GM12878 (cell line): Measurements from ENCODE around the gene TBX5. TPM values are rescaled to one million over a fixed set of nuclear protein-coding genes. Genes with fewer than 3 reads are reported as not detected.

Experiments used
- ATAC-seq: fragments of 200-7000 bp; cut with Tn5 transposase; 3 replicates; pipeline ENCODE4 v1.9.1; 2020; ENCODE audit warnings: mild to moderate bottlenecking, moderate library complexity
- BruUV-seq: library from RNA; stranded (reverse); fragments of 400-500 nt; replicated peaks from 2 replicates; lab custom pipeline; 2021; lab: Mats Ljungman, UMichigan
- CTCF ChIA-PET: fragments of 300-600 bp; sonication (Branson Sonifier 250); formaldehyde crosslinking; extraction: SDS; loops from one replicate; lab custom pipeline; 2021; ENCODE audit warnings: inconsistent platforms; lab: Yijun Ruan, JAX
- POLR2A ChIA-PET: fragments of 350-600 bp; formaldehyde crosslinking; extraction: SDS; loops from one replicate; lab custom pipeline; 2021; ENCODE audit warnings: inconsistent platforms; lab: Charles Lee
- RAD21 ChIA-PET: fragments of 300-600 bp; sonication (Branson Sonifier 250); formaldehyde crosslinking; loops from one replicate; lab custom pipeline; 2023; ENCODE audit warnings: antibody characterized with exemption; ENCODE audit not compliant: unreplicated experiment; lab: Charles Lee
- SMC1A ChIA-PET: fragments of 300-600 bp; sonication (Branson Sonifier 250); formaldehyde crosslinking; loops from one replicate; lab custom pipeline; 2023; ENCODE audit not compliant: unreplicated experiment, uncharacterized antibody; lab: Charles Lee
- DNase-seq: peaks from one replicate; pipeline ENCODE4 v3.0.0-alpha.2; 2011; ENCODE audit warnings: low read depth, low spot score
- FAIRE-seq: peaks from 3 replicates; lab custom pipeline; 2011; peaks lifted over from hg19 to GRCh38; lab: Jason Lieb, UNC
- H2AFZ ChIP-seq: 2 replicates; pipeline ENCODE4 v1.6.0; 2011; ENCODE audit warnings: low read depth, low read length, control low read depth; ENCODE audit not compliant: control insufficient read depth
- H3K27ac ChIP-seq: 2 replicates; pipeline ENCODE4 v1.5.1; 2011; ENCODE audit warnings: control low read depth; ENCODE audit not compliant: control insufficient read depth, insufficient read depth
- H3K27me3 ChIP-seq, 2 experiments: replicated peaks in 1 of 2; 2 replicates each; pipeline versions ENCODE4 v1.6.0 to v1.6.1; 2011; ENCODE audit warnings: low read length in 1 of 2; ENCODE audit not compliant: control insufficient read depth in 2 of 2, insufficient read depth in 2 of 2
- H3K36me3 ChIP-seq, 2 experiments: 2 replicates each; pipeline ENCODE4 v1.5.1; 2011; ENCODE audit warnings: low read length in 1 of 2; ENCODE audit not compliant: control insufficient read depth in 2 of 2, insufficient read depth in 2 of 2
- H3K4me1 ChIP-seq: 2 replicates; pipeline ENCODE4 v1.6.1; 2011; ENCODE audit warnings: mild to moderate bottlenecking, low read length, moderate library complexity, mixed read lengths; ENCODE audit not compliant: control insufficient read depth, insufficient read depth
- H3K4me2 ChIP-seq: 2 replicates; pipeline ENCODE4 v1.6.0; 2011; ENCODE audit warnings: control low read depth; ENCODE audit not compliant: control insufficient read depth, insufficient read depth
- H3K4me3 ChIP-seq: fragments of 200-600 bp; sonication (generic); 2 replicates; pipeline ENCODE4 v1.5.1; 2016
- H3K79me2 ChIP-seq: 2 replicates; pipeline ENCODE4 v1.6.0; 2011; ENCODE audit warnings: low read length; ENCODE audit not compliant: control insufficient read depth, insufficient read depth
- H3K9ac ChIP-seq: 2 replicates; pipeline ENCODE4 v1.8.0; 2011; ENCODE audit warnings: low read length, control low read depth, mixed read lengths; ENCODE audit not compliant: control insufficient read depth, insufficient read depth
- H3K9me3 ChIP-seq: replicated peaks from 3 replicates; pipeline ENCODE4 v1.5.1; 2011; ENCODE audit warnings: mild to moderate bottlenecking, low read length; ENCODE audit not compliant: control insufficient read depth, insufficient read depth
- H4K20me1 ChIP-seq: 2 replicates; pipeline ENCODE4 v1.6.0; 2011; ENCODE audit not compliant: control insufficient read depth, insufficient read depth
- ESRRA ChIP-seq: IDR thresholded peaks from 2 replicates; pipeline ENCODE4 v1.6.1; 2012; ENCODE audit warnings: mild to moderate bottlenecking, low read length, improper control_type of control experiment
- MTA2 ChIP-seq: fragments of 450-650 bp; IDR thresholded peaks from 2 replicates; pipeline ENCODE4 v1.6.1; 2016; ENCODE audit warnings: low read depth, mild to moderate bottlenecking, moderate library complexity
- MXI1 ChIP-seq: fragments of 150-350 bp; IDR thresholded peaks from 2 replicates; pipeline ENCODE4 v1.6.1; 2011; ENCODE audit warnings: low read depth, mild to moderate bottlenecking, inconsistent platforms, low read length, improper control_type of control experiment
- PAX8 ChIP-seq: fragments of 450-650 bp; IDR thresholded peaks from 2 replicates; pipeline ENCODE4 v1.6.1; 2017; ENCODE audit warnings: mild to moderate bottlenecking, moderate library complexity
- RUNX3 ChIP-seq: IDR thresholded peaks from 2 replicates; pipeline ENCODE4 v1.6.1; 2012; ENCODE audit warnings: low read length, inconsistent platforms
- TCF7 ChIP-seq: IDR thresholded peaks from 2 replicates; pipeline ENCODE4 v1.6.1; 2014; ENCODE audit warnings: antibody characterized with exemption, borderline replicate concordance
- ZNF274 ChIP-seq: IDR thresholded peaks from one replicate; pipeline ENCODE4 v1.8.0; 2011; ENCODE audit not compliant: insufficient read length, insufficient read depth
- WGBS: methylation state at CpG from one replicate; pipeline ENCODE4 v1.1.6; 2016; ENCODE audit warnings: low lambda C conversion rate; ENCODE audit not compliant: insufficient replicate concordance, insufficient coverage; ENCODE audit errors: missing lambda C conversion rate; 5-methylcytosine and 5-hydroxymethylcytosine counted together
- in situ Hi-C: fragments of 300-500 bp; cut with MboI; formaldehyde crosslinking; loops from 9 replicates; pipeline ENCODE4 v1.14.3; 2018; ENCODE audit warnings: mixed read lengths
- intact Hi-C: fragments of 100-400 bp; cut with micrococcal nuclease; formaldehyde crosslinking; loops from one replicate; pipeline ENCODE4 v1.14.2; 2022; ENCODE audit not compliant: unreplicated experiment
- polyA plus RNA-seq, 11 experiments: library from polyadenylated mRNA; depleted of rRNA in 4 of 11; unstranded in 6 of 11; stranded (reverse) in 5 of 11; fragments of >200 nt; fragmentation: Nextera tagmentation in 4 of 11; fragmentation: Illumina TruSeq in 1 of 11; extraction: Ambion mirVana in 4 of 11; extraction: Trizol in 1 of 11; gene quantifications; 1 replicate in 1 of 11; 2 replicates in 10 of 11; pipeline versions ENCODE4 v1.2.1 to v1.2.3, GENCODE V29; 2011 to 2016; ENCODE audit warnings: inconsistent platforms in 2 of 11, missing spikeins in 2 of 11, low read depth in 1 of 11
- total RNA-seq, 4 experiments: library from RNA; depleted of rRNA in 3 of 4; stranded (reverse); fragments of >200 nt in 3 of 4; fragmentation: Illumina TruSeq in 1 of 4; extraction: Trizol in 1 of 4; gene quantifications; 2 replicates each; pipeline versions ENCODE4 v1.2.1 to v1.2.3, GENCODE V29; 2013 to 2021
- TF ChIP-seq, protein P1 (sequence below): fragments of 450-650 bp; IDR thresholded peaks from 2 replicates; pipeline ENCODE4 v1.6.1; 2016; ENCODE audit warnings: mild to moderate bottlenecking
- TF ChIP-seq, protein P2 (sequence below), 3 experiments: IDR thresholded peaks in 2 of 3; conservative IDR thresholded peaks in 1 of 3; 2 replicates each; pipeline ENCODE4 v1.5.1; 2011; ENCODE audit warnings: low read depth in 3 of 3, low read length in 3 of 3, mild to moderate bottlenecking in 3 of 3, control low read depth in 2 of 3, moderate library complexity in 2 of 3, inconsistent platforms in 1 of 3, mixed read lengths in 1 of 3; ENCODE audit not compliant: control insufficient read depth in 2 of 3, insufficient read depth in 1 of 3; ENCODE audit errors: extremely low read depth in 1 of 3

The TBX5 gene
- total and polyA plus RNA-seq, 10 of the 15 experiments (the other 5 are each of a cell fraction or from before 2014, with no cell fraction given) = 0.04 TPM; not detected in 9

DNA sequence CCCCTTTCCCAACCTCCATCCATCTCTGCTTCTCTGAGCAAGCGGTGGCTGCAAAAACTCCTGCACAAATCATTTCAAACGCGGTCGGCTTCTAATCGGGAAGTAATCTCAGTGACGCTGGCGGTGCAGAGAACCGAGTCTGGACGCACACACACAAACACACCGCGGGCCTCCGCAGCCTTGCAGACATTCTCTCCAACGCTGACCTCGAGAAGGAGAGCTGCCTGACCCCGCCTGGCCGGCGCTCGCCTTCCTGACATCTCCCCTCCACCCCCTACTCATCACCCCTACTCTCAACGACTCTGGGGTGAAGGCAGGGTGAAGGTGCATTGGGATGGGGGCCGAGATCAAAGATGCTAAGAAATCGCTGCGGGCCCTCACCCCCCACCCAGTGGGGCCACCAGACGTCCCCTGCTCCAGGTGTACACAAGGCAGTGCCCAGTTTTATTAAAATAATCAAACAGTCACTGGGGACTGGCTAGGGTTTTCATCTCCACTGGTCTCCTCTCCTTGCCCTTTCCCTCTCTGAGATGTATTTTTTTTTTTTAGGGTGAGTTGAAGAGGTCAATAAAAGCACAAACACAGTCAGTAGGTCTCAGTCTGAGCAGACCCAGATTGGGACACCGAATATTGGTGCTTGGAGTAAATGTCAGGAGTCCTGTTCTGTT, 506 bp upstream of the TBX5 start:
- SMC1A ChIA-PET = no interaction called here
- Histone ChIP-seq H3K4me1 (no peaks in the 10 kb centered on the region), H3K9me3 (no peaks in the 10 kb centered on the region; the same call in 2 of the 3 replicates), H4K20me1 (no peaks in the 10 kb centered on the region), H3K36me3 (no peaks in the 10 kb centered on the region), H3K27me3 (peaks cover 5 to 32% of the 10 kb centered on the region in 2 experiments)
- 20% methylated on average over 24 of the region's 24 CpGs for WGBS
- no TSS peak for BruUV-seq
- TF ChIP-seq, protein P1, sequence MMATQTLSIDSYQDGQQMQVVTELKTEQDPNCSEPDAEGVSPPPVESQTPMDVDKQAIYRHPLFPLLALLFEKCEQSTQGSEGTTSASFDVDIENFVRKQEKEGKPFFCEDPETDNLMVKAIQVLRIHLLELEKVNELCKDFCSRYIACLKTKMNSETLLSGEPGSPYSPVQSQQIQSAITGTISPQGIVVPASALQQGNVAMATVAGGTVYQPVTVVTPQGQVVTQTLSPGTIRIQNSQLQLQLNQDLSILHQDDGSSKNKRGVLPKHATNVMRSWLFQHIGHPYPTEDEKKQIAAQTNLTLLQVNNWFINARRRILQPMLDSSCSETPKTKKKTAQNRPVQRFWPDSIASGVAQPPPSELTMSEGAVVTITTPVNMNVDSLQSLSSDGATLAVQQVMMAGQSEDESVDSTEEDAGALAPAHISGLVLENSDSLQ = no peak
- no peak for TF ChIP-seq RUNX3
- no peak for TF ChIP-seq MXI1
- TF ChIP-seq ESRRA = no peak
- TF ChIP-seq MTA2 = no peak
- no peak for TF ChIP-seq TCF7
- TF ChIP-seq ZNF274 = no peak
- TF ChIP-seq, protein P2, sequence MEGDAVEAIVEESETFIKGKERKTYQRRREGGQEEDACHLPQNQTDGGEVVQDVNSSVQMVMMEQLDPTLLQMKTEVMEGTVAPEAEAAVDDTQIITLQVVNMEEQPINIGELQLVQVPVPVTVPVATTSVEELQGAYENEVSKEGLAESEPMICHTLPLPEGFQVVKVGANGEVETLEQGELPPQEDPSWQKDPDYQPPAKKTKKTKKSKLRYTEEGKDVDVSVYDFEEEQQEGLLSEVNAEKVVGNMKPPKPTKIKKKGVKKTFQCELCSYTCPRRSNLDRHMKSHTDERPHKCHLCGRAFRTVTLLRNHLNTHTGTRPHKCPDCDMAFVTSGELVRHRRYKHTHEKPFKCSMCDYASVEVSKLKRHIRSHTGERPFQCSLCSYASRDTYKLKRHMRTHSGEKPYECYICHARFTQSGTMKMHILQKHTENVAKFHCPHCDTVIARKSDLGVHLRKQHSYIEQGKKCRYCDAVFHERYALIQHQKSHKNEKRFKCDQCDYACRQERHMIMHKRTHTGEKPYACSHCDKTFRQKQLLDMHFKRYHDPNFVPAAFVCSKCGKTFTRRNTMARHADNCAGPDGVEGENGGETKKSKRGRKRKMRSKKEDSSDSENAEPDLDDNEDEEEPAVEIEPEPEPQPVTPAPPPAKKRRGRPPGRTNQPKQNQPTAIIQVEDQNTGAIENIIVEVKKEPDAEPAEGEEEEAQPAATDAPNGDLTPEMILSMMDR (IDR thresholded peaks at IDR 0.05 in 2 of 3, conservative IDR thresholded peaks at IDR 0.05 in 1 of 3; ENCODE audit: control insufficient read depth in 2 of 3, extremely low read depth in 1 of 3, insufficient read depth in 1 of 3, low read depth in 3 of 3, low read length in 3 of 3) = no peak
- no peak for TF ChIP-seq PAX8
- TF ChIP-seq, all 136 proteins: peak for 0
- intact Hi-C loops (no loop called here), in situ Hi-C loops (no loop called here)
- H3K27ac ChIP-seq = no peak overlapping the region
- no peak overlapping the region for H3K4me3 ChIP-seq
- DNase-seq = no peak
- H3K79me2 ChIP-seq = no peaks in the 10 kb centered on the region
- no peak for FAIRE-seq
- no peak overlapping the region for H3K9ac ChIP-seq
- ATAC-seq = no peak
- POLR2A ChIA-PET = no interaction called here
- RAD21 ChIA-PET = no interaction called here
- H3K4me2 ChIP-seq = no peak overlapping the region
- H2AFZ ChIP-seq = no peak overlapping the region
- CTCF ChIA-PET = no interaction called here
